HCT116 (cell line): ENCODE results near the gene CFAP410.

Experiments
- CTCF ChIP-seq, 3 experiments: fragments of 200-600 bp in 1 of 3; sonication (generic) in 1 of 3; IDR thresholded peaks in 2 of 3; conservative IDR thresholded peaks in 1 of 3; 2 replicates each; pipeline ENCODE4 v1.5.1; 2012 to 2017; ENCODE audit warnings: low read depth in 2 of 3, low read length in 2 of 3, antibody characterized with exemption in 1 of 3, borderline replicate concordance in 1 of 3, control low read depth in 1 of 3, mild to moderate bottlenecking in 1 of 3, mixed read lengths in 1 of 3, mixed run types in 1 of 3, moderate library complexity in 1 of 3; ENCODE audit not compliant: insufficient read depth in 1 of 3
- MAX ChIP-seq: IDR thresholded peaks from 2 replicates; pipeline ENCODE4 v1.6.1; 2012

- no peak for TF ChIP-seq CTCF (IDR thresholded peaks at IDR 0.05 in 2 of 3, conservative IDR thresholded peaks at IDR 0.05 in 1 of 3; ENCODE audit: borderline replicate concordance in 1 of 3, insufficient read depth in 1 of 3, low read depth in 2 of 3, low read length in 2 of 3)
- no peak for TF ChIP-seq MAX
Observed at GRCh38 chr21:44293551-44294231, 45.5 kb downstream of the CFAP410 start.
